Naive thymus-derived CD8-positive, alpha-beta T cell (primary cell): ENCODE results near the gene SUGCT. TPM values are rescaled to one million over a fixed set of nuclear protein-coding genes. Genes with fewer than 3 reads are reported as not detected.

Source experiments
- ATAC-seq, 2 donors: fragments of 150-1000 bp; cut with Tn5 transposase in 1 of 2; sonication (Bioruptor Pico), chemical (Tn5 transposase) in 1 of 2; 1 replicate in 1 of 2; 2 replicates in 1 of 2; pipeline ENCODE4 v1.10.0; 2021; ENCODE audit warnings: mild to moderate bottlenecking in 2 of 2, moderate library complexity in 2 of 2
- POLR2A ChIA-PET: fragments of 350-600 bp; sonication (Branson Sonifier 250); formaldehyde crosslinking; loops from one replicate; lab custom pipeline; 2021; ENCODE audit warnings: antibody characterized with exemption; lab: Charles Lee
- DNase-seq, 10 donors: peaks; one replicate each; pipeline versions ENCODE4 v3.0.0 to v3.0.0-alpha.2; 2020 to 2022
- H3K27ac Mint-ChIP-seq, 10 donors: one replicate each; pipeline ENCODE4 v1.8.0; 2020 to 2022; ENCODE audit warnings: mild to moderate bottlenecking in 10 of 10, mixed read lengths in 10 of 10, moderate library complexity in 4 of 10, inconsistent platforms in 1 of 10
- H3K27me3 Mint-ChIP-seq, 5 donors: one replicate each; pipeline ENCODE4 v1.8.0; 2021 to 2022; ENCODE audit warnings: mixed read lengths in 5 of 5
- H3K36me3 Mint-ChIP-seq, 3 donors: one replicate each; pipeline ENCODE4 v1.8.0; 2020 to 2022; ENCODE audit warnings: mixed read lengths in 3 of 3, mild to moderate bottlenecking in 2 of 3, inconsistent platforms in 1 of 3
- H3K4me1 Mint-ChIP-seq, 4 donors: one replicate each; pipeline ENCODE4 v1.8.0; 2021 to 2022; ENCODE audit warnings: mixed read lengths in 4 of 4
- H3K4me3 Mint-ChIP-seq, 10 donors: one replicate each; pipeline ENCODE4 v1.8.0; 2020 to 2022; ENCODE audit warnings: mild to moderate bottlenecking in 10 of 10, mixed read lengths in 10 of 10, moderate library complexity in 6 of 10, inconsistent platforms in 1 of 10
- H3K9me3 Mint-ChIP-seq, 9 donors: one replicate each; pipeline ENCODE4 v1.8.0; 2020 to 2022; ENCODE audit warnings: mixed read lengths in 9 of 9, mild to moderate bottlenecking in 3 of 9, inconsistent platforms in 1 of 9, moderate library complexity in 1 of 9
- polyA plus RNA-seq, 3 donors: library from polyadenylated mRNA; unstranded; fragments of 300-500 nt; fragmentation: Illumina TruSeq; gene quantifications; one replicate each; pipeline ENCODE4 v1.2.3, GENCODE V29; 2021
- total RNA-seq, 8 experiments: library from RNA in 2 of 8; stranded (reverse) in 2 of 8; gene quantifications; one replicate each; pipeline ENCODE4 v1.2.3 and lab custom pipeline; 2021 to 2026

The SUGCT gene
- total and polyA plus RNA-seq, 5 experiments from 2014 or later, result 1.3 to 3.6 (median 2.1) TPM

GRCh38 chr7:40717242-40717641 is 582.4 kb downstream of the SUGCT start:
- peaks cover 0 to 10% (median 0%) of the 10 kb centered on the region in 5 donors for H3K27me3 Mint-ChIP-seq
- H3K4me1 Mint-ChIP-seq, result no peaks in the 10 kb centered on the region
- H3K36me3 Mint-ChIP-seq, result no peaks in the 10 kb centered on the region
- H3K4me3 Mint-ChIP-seq, result no peak overlapping the region
- ATAC-seq, result no peak
- POLR2A ChIA-PET, result no interaction called here
- H3K27ac Mint-ChIP-seq, result no peak overlapping the region
- no peak for DNase-seq
- H3K9me3 Mint-ChIP-seq, result peaks cover 0 to 4% (median 0%) of the 10 kb centered on the region in 9 donors

GRCh38 chr7:40720416-40720815 is 585.6 kb downstream of the SUGCT start:
- H3K9me3 Mint-ChIP-seq, result peaks cover 0 to 4% (median 0%) of the 10 kb centered on the region in 9 donors
- H3K27ac Mint-ChIP-seq, result no peak overlapping the region
- H3K4me1 Mint-ChIP-seq, result no peaks in the 10 kb centered on the region
- POLR2A ChIA-PET, result no interaction called here
- H3K36me3 Mint-ChIP-seq, result no peaks in the 10 kb centered on the region
- no peak for DNase-seq
- H3K27me3 Mint-ChIP-seq, result peaks cover 0 to 6% (median 0%) of the 10 kb centered on the region in 5 donors
- H3K4me3 Mint-ChIP-seq, result no peak overlapping the region
- ATAC-seq, result no peak

- DNase-seq (no peak), ATAC-seq (no peak)
- Mint-ChIP-seq H3K27ac (no peak overlapping the region), H3K36me3 (no peaks in the 10 kb centered on the region), H3K9me3 (no peaks in the 10 kb centered on the region), H3K4me1 (no peaks in the 10 kb centered on the region), H3K27me3 (no peaks in the 10 kb centered on the region), H3K4me3 (no peak overlapping the region)
- POLR2A ChIA-PET, result no interaction called here
Observed at GRCh38 chr7:40721342-40721949, 586.6 kb downstream of the SUGCT start.

- Mint-ChIP-seq H3K9me3 (no peaks in the 10 kb centered on the region), H3K36me3 (no peaks in the 10 kb centered on the region), H3K4me1 (no peaks in the 10 kb centered on the region), H3K27ac (no peak overlapping the region), H3K4me3 (no peak overlapping the region), H3K27me3 (peaks cover 0 to 1% (median 0%) of the 10 kb centered on the region in 5 donors)
- ATAC-seq, result no peak
- POLR2A ChIA-PET, result no interaction called here
- DNase-seq, result no peak
Observed at GRCh38 chr7:40722242-40722641, 587.4 kb downstream of the SUGCT start.

GRCh38 chr7:40723829-40724228 is 589.0 kb downstream of the SUGCT start:
- Mint-ChIP-seq H3K27me3 (peaks cover 0 to 2% (median 0%) of the 10 kb centered on the region in 5 donors), H3K9me3 (no peaks in the 10 kb centered on the region), H3K36me3 (no peaks in the 10 kb centered on the region), H3K4me3 (no peak overlapping the region), H3K4me1 (no peaks in the 10 kb centered on the region), H3K27ac (no peak overlapping the region)
- ATAC-seq (no peak), DNase-seq (no peak)
- POLR2A ChIA-PET, result no interaction called here

- H3K27me3 Mint-ChIP-seq, result peaks cover 0 to 4% (median 0%) of the 10 kb centered on the region in 5 donors
- POLR2A ChIA-PET, result no interaction called here
- H3K4me1 Mint-ChIP-seq, result no peaks in the 10 kb centered on the region
- H3K4me3 Mint-ChIP-seq, result no peak overlapping the region
- ATAC-seq, result no peak
- DNase-seq, result no peak
- H3K36me3 Mint-ChIP-seq, result peaks cover 0 to 6% (median 3%) of the 10 kb centered on the region in 3 donors
- H3K27ac Mint-ChIP-seq, result peak overlapping the region in 1 of 10 donors; percentile 19
- H3K9me3 Mint-ChIP-seq, result peaks cover 0 to 9% (median 2%) of the 10 kb centered on the region in 9 donors
Observed at GRCh38 chr7:40726559-40726958, 591.8 kb downstream of the SUGCT start.

GRCh38 chr7:40733114-40733513 is 598.3 kb downstream of the SUGCT start:
- ATAC-seq, result no peak
- POLR2A ChIA-PET, result no interaction called here
- H3K4me3 Mint-ChIP-seq, result no peak overlapping the region
- H3K36me3 Mint-ChIP-seq, result peaks cover 0 to 6% (median 3%) of the 10 kb centered on the region in 3 donors
- H3K4me1 Mint-ChIP-seq, result peaks cover 4 to 8% (median 8%) of the 10 kb centered on the region in 4 donors
- no peak for DNase-seq
- H3K27me3 Mint-ChIP-seq, result peaks cover 0 to 4% (median 0%) of the 10 kb centered on the region in 5 donors
- no peak overlapping the region for H3K27ac Mint-ChIP-seq
- H3K9me3 Mint-ChIP-seq, result peaks cover 0 to 23% (median 5%) of the 10 kb centered on the region in 9 donors

- Mint-ChIP-seq H3K27me3 (peaks cover 0 to 4% (median 0%) of the 10 kb centered on the region in 5 donors), H3K27ac (no peak overlapping the region), H3K36me3 (peaks cover 0 to 6% (median 3%) of the 10 kb centered on the region in 3 donors), H3K4me3 (no peak overlapping the region), H3K9me3 (peaks cover 0 to 23% (median 5%) of the 10 kb centered on the region in 9 donors), H3K4me1 (peaks cover 4 to 8% (median 8%) of the 10 kb centered on the region in 4 donors)
- no peak for ATAC-seq
- POLR2A ChIA-PET, result no interaction called here
- no peak for DNase-seq
Observed at GRCh38 chr7:40733578-40733977, 598.8 kb downstream of the SUGCT start.

- POLR2A ChIA-PET, result no interaction called here
- Mint-ChIP-seq H3K4me3 (no peak overlapping the region), H3K36me3 (no peaks in the 10 kb centered on the region), H3K27ac (no peak overlapping the region), H3K27me3 (no peaks in the 10 kb centered on the region), H3K9me3 (peaks cover 0 to 17% (median 2%) of the 10 kb centered on the region in 9 donors), H3K4me1 (no peaks in the 10 kb centered on the region)
- DNase-seq, result no peak
- no peak for ATAC-seq
Observed at GRCh38 chr7:40739257-40739656, 604.5 kb downstream of the SUGCT start.

- Mint-ChIP-seq H3K27ac (no peak overlapping the region), H3K4me1 (no peaks in the 10 kb centered on the region), H3K36me3 (no peaks in the 10 kb centered on the region), H3K27me3 (peaks cover 0 to 1% (median 0%) of the 10 kb centered on the region in 5 donors), H3K9me3 (no peaks in the 10 kb centered on the region), H3K4me3 (no peak overlapping the region)
- POLR2A ChIA-PET, result no interaction called here
- DNase-seq (no peak), ATAC-seq (no peak)
Observed at GRCh38 chr7:40742270-40742669, 607.5 kb downstream of the SUGCT start.

- peaks cover 0 to 2% (median 0%) of the 10 kb centered on the region in 3 donors for H3K36me3 Mint-ChIP-seq
- no peak overlapping the region for H3K4me3 Mint-ChIP-seq
- H3K9me3 Mint-ChIP-seq, result peaks cover 0 to 3% (median 0%) of the 10 kb centered on the region in 9 donors
- POLR2A ChIA-PET, result no interaction called here
- DNase-seq (no peak), ATAC-seq (no peak)
- H3K4me1 Mint-ChIP-seq, result peaks cover 0 to 2% (median 0%) of the 10 kb centered on the region in 4 donors
- no peak overlapping the region for H3K27ac Mint-ChIP-seq
- peaks cover 0 to 1% (median 0%) of the 10 kb centered on the region in 5 donors for H3K27me3 Mint-ChIP-seq
Observed at GRCh38 chr7:40746841-40747556, 612.2 kb downstream of the SUGCT start.

GRCh38 chr7:40747856-40748255 is 613.1 kb downstream of the SUGCT start:
- no peak overlapping the region for H3K4me3 Mint-ChIP-seq
- DNase-seq (no peak), ATAC-seq (no peak)
- peaks cover 0 to 3% (median 0%) of the 10 kb centered on the region in 9 donors for H3K9me3 Mint-ChIP-seq
- peaks cover 0 to 1% (median 0%) of the 10 kb centered on the region in 5 donors for H3K27me3 Mint-ChIP-seq
- no peak overlapping the region for H3K27ac Mint-ChIP-seq
- H3K4me1 Mint-ChIP-seq, result peaks cover 0 to 2% (median 0%) of the 10 kb centered on the region in 4 donors
- H3K36me3 Mint-ChIP-seq, result peaks cover 0 to 2% (median 0%) of the 10 kb centered on the region in 3 donors
- POLR2A ChIA-PET, result no interaction called here

- H3K36me3 Mint-ChIP-seq, result peaks cover 0 to 2% (median 0%) of the 10 kb centered on the region in 3 donors
Observed at GRCh38 chr7:40749877-40750276, 615.1 kb downstream of the SUGCT start.

More at GRCh38 chr7:40749877-40750276, 615.1 kb downstream of the SUGCT start:
- Mint-ChIP-seq H3K27ac (no peak overlapping the region), H3K4me3 (no peak overlapping the region), H3K27me3 (peaks cover 0 to 1% (median 0%) of the 10 kb centered on the region in 5 donors), H3K4me1 (peaks cover 0 to 2% (median 0%) of the 10 kb centered on the region in 4 donors), H3K9me3 (peaks cover 0 to 3% (median 0%) of the 10 kb centered on the region in 9 donors)
- ATAC-seq (no peak), DNase-seq (no peak)
- POLR2A ChIA-PET, result no interaction called here
